Coronary artery (tissue), 2 donors: ENCODE data around the gene TTC7B.

Experiments used
- DNase-seq: peaks from one replicate; pipeline ENCODE4 v3.0.0-alpha.2; 2017; ENCODE audit warnings: low spot score
- H3K27ac ChIP-seq, 2 donors: fragments of 200-600 bp; sonication (generic); one replicate each; pipeline ENCODE4 v1.5.1; 2016 to 2019
- H3K4me3 ChIP-seq: fragments of 200-600 bp; sonication (generic); 2 replicates; pipeline ENCODE4 v1.5.1; 2016; ENCODE audit warnings: mild to moderate bottlenecking, moderate library complexity
- TF ChIP-seq, protein P1 (sequence below): fragments of 200-600 bp; sonication (generic); IDR thresholded peaks from one replicate; pipeline ENCODE4 v1.5.1; 2019; ENCODE audit warnings: antibody characterized with exemption

TTC7B gene

DNA sequence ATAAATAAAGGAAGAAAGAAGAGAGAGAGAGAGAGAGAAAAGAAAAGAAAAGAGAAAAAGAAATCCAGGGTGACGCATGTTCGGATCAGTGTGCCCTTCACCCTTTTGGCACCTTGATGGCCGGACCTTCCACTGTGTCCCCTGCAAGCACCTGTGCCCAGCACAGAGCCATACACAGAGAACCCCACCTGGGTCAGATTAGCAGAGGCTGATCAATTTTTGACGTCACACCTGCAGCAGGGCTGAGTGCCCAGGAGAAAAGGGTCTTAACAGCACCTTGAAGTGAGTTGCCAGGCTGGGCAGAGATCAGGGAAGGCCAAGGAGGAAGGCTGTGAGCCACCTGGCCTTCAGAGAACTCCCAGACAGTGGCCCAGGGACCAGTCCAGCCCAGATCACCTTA, 305.0 kb downstream of the TTC7B start:
- peak; percentile 64 for DNase-seq
- no peak overlapping the region for H3K4me3 ChIP-seq
- H3K27ac ChIP-seq = no peak overlapping the region
- TF ChIP-seq, protein P1, sequence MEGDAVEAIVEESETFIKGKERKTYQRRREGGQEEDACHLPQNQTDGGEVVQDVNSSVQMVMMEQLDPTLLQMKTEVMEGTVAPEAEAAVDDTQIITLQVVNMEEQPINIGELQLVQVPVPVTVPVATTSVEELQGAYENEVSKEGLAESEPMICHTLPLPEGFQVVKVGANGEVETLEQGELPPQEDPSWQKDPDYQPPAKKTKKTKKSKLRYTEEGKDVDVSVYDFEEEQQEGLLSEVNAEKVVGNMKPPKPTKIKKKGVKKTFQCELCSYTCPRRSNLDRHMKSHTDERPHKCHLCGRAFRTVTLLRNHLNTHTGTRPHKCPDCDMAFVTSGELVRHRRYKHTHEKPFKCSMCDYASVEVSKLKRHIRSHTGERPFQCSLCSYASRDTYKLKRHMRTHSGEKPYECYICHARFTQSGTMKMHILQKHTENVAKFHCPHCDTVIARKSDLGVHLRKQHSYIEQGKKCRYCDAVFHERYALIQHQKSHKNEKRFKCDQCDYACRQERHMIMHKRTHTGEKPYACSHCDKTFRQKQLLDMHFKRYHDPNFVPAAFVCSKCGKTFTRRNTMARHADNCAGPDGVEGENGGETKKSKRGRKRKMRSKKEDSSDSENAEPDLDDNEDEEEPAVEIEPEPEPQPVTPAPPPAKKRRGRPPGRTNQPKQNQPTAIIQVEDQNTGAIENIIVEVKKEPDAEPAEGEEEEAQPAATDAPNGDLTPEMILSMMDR = no peak

DNA sequence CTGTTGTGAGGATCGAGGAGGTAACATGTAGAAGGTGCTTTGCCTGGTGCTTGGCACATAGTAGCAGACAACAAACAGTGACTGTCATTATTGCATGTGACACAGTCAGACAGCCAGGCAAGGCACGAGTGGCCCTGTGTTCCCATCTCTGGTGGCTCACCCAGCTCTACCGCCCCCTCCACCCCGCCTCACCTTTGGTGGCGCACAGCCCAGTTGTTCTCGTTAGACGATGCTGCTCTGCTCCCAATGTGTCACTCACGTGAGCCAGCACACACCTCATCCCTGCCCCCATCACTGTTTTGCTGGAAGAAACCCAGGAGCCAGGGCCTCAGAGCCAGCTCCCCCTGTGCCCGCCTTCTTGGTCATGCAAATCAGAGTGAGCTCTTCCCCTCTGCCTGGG, 306.1 kb downstream of the TTC7B start:
- DNase-seq = peak; percentile 65
- Histone ChIP-seq H3K4me3 (no peak overlapping the region), H3K27ac (no peak overlapping the region)
- TF ChIP-seq, protein P1 = no peak

- no peak overlapping the region for H3K27ac ChIP-seq
These were observed 306.8 kb downstream of the TTC7B start for GRCh38 chr14:90509403-90509802.

DNA sequence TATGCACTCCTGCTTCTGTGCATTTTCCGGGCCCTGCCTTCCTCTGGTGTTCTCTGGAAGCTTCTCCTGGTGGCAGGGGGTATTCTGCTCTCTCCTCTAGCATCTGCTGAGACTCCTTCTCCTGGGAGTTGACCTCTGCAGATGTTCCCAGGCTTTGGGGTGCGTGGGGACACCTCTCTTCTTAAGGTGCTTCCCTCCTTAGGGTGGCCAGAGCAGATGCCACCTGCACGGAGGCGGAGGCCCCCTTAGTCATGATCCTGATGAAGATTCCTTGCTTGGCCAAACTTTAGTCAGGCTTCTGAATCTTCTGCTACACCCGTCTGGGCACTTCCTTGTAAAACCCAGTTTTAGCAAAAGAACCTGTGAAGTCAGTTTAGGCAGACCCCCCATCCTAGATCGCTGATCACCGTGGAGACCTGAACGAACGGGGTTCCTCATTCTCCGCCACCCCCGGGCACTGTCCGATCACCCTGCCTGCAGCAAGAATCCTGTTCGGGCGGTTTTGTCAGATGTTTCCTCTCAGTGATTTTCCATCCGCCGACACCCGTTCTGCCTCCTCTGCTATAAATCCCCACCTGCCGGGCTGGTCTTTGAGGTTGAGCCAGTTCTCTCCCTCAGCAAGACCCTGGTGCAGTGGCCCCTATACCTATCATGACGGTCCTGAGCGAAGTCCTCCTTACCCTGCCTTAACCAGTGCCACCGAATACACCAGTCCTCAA, 307.5 kb downstream of the TTC7B start:
- Histone ChIP-seq H3K27ac (no peak overlapping the region), H3K4me3 (no peak overlapping the region)
- no peak for DNase-seq
- TF ChIP-seq, protein P1 = no peak

More at GRCh38 chr14:90509403-90509802, 306.8 kb downstream of the TTC7B start:
- H3K4me3 ChIP-seq = no peak overlapping the region
- TF ChIP-seq, protein P1 = no peak
- no peak for DNase-seq

DNA sequence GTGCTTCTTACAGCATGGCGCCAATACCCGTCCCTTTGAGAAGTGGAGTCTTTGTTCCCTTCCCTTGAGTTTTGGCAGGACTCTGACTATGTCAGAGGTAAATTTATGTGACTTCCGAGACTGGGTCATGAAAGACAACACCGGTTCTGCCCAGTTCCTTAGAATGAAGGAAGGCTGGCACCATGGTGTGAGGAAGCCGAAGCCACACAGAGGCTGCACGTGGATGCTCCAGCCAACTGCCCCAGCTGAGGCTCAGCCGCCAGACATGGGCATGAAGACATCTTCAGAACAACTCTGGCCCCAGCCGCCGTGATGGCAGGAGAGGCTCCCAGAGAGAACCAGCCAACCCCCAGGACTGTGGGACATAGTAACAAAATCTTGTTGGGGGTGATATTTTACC, 308.2 kb downstream of the TTC7B start:
- H3K4me3 ChIP-seq = no peak overlapping the region

GRCh38 chr14:90507428-90507827, 308.8 kb downstream of the TTC7B start:
- TF ChIP-seq, protein P1 = no peak
- DNase-seq = no peak
- Histone ChIP-seq H3K27ac (no peak overlapping the region), H3K4me3 (no peak overlapping the region)

More for the DNA sequence above, 308.2 kb downstream of the TTC7B start:
- H3K27ac ChIP-seq = no peak overlapping the region
- TF ChIP-seq, protein P1 = no peak
- DNase-seq = peak; percentile 70

- no peak for DNase-seq
- TF ChIP-seq, protein P1 = no peak
- Histone ChIP-seq H3K4me3 (no peak overlapping the region), H3K27ac (no peak overlapping the region)
These were observed 309.5 kb downstream of the TTC7B start for GRCh38 chr14:90506748-90507147.
